HAP-1 (cell line): ENCODE results near the gene PCOLCE2.
A peak's percentile ranks its signal among the peaks of the same experiment; 100 is the strongest.

Source experiments
- DNase-seq, 2 experiments: peaks; one replicate each; pipeline ENCODE4 v3.0.0-alpha.2; 2016 to 2020; ENCODE audit warnings: low spot score in 2 of 2
- H3K27me3 ChIP-seq: fragments of 250-450 bp; sonication (Bioruptor Pico); 2 replicates; pipeline ENCODE4 v1.5.1; 2020; ENCODE audit warnings: low read depth, mild to moderate bottlenecking, moderate library complexity
- H3K36me3 ChIP-seq: fragments of 250-450 bp; sonication (Bioruptor Pico); replicated peaks from 2 replicates; pipeline ENCODE4 v1.5.1; 2020; ENCODE audit warnings: mild to moderate bottlenecking
- H3K4me1 ChIP-seq: fragments of 250-450 bp; sonication (Bioruptor Pico); 2 replicates; pipeline ENCODE4 v1.5.1; 2020; ENCODE audit warnings: mild to moderate bottlenecking
- H3K4me3 ChIP-seq: fragments of 250-450 bp; sonication (Bioruptor Pico); 2 replicates; pipeline ENCODE4 v1.5.1; 2020; ENCODE audit warnings: mild to moderate bottlenecking, moderate library complexity
- H3K9me3 ChIP-seq: fragments of 250-450 bp; sonication (Bioruptor Pico); 2 replicates; pipeline ENCODE4 v1.5.1; 2020; ENCODE audit warnings: mild to moderate bottlenecking, moderate library complexity
- in situ Hi-C: fragments of 300-500 bp; cut with MboI; formaldehyde crosslinking; loops from 3 replicates; pipeline ENCODE4 v1.14.3; 2020; ENCODE audit warnings: low sequenced_read_pairs, inconsistent platforms, mixed read lengths

PCOLCE2 gene

GRCh38 chr3:142846779-142847577 lies 41.9 kb downstream of the PCOLCE2 start:
- H3K4me1 ChIP-seq = no peaks in the 10 kb centered on the region; the same call in 1 of the 2 replicates
- no peaks in the 10 kb centered on the region for H3K36me3 ChIP-seq
- no peaks in the 10 kb centered on the region for H3K9me3 ChIP-seq
- H3K27me3 ChIP-seq = no peaks in the 10 kb centered on the region
- H3K4me3 ChIP-seq = no peak overlapping the region
- in situ Hi-C loops = no loop called here
- no peak for DNase-seq

GRCh38 chr3:142844339-142844977 lies 44.4 kb downstream of the PCOLCE2 start:
- DNase-seq = peak in 1 of 2 experiments; percentile 30
- in situ Hi-C loops = no loop called here
- Histone ChIP-seq H3K4me1 (no peaks in the 10 kb centered on the region; the same call in 1 of the 2 replicates), H3K36me3 (no peaks in the 10 kb centered on the region), H3K27me3 (no peaks in the 10 kb centered on the region), H3K4me3 (no peak overlapping the region), H3K9me3 (no peaks in the 10 kb centered on the region)

GRCh38 chr3:142839831-142840230 lies 49.1 kb downstream of the PCOLCE2 start:
- DNase-seq = no peak
- H3K4me3 ChIP-seq = no peak overlapping the region
- in situ Hi-C loops = no loop called here
- H3K36me3 ChIP-seq = no peaks in the 10 kb centered on the region; the same call in 1 of the 2 replicates
- H3K9me3 ChIP-seq = no peaks in the 10 kb centered on the region
- H3K4me1 ChIP-seq = no peaks in the 10 kb centered on the region
- H3K27me3 ChIP-seq = no peaks in the 10 kb centered on the region

GRCh38 chr3:142837526-142837925 lies 51.4 kb downstream of the PCOLCE2 start:
- no peaks in the 10 kb centered on the region for H3K9me3 ChIP-seq
- no peaks in the 10 kb centered on the region for H3K27me3 ChIP-seq
- H3K36me3 ChIP-seq = no peaks in the 10 kb centered on the region; the same call in 1 of the 2 replicates
- H3K4me3 ChIP-seq = no peak overlapping the region
- no peaks in the 10 kb centered on the region for H3K4me1 ChIP-seq
- in situ Hi-C loops = no loop called here
- DNase-seq = no peak

DNA sequence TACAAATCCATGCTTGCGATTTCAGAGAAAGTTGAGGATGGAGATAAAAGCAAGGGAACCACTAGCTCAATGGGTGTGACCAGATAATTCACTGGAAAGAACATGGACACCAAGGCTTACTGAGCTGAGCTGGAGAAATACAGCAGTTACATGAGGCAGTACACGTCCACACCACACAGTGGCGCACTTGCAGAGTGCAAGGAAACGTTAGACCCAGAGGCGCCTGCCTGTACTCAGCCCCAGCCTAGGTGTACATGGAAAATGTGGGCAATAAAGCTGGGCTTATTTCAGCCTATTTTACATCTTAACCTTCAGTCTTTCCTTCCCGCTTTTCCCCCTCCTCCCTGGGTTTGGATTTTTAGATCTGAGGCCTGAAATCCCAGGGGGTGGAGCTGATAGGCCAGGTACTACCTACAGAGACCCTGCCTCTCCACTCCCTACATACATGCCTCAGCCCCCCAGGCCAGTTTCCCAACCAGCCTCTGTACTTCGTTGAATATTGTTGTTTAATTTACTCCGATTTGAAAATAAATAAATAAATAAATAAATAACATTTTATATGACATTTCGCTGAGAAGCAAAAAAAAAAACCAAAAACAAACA lies 60.1 kb downstream of the PCOLCE2 start:
- no peak overlapping the region for H3K4me3 ChIP-seq
- no peaks in the 10 kb centered on the region for H3K27me3 ChIP-seq
- DNase-seq = peak; percentile 72 to 89
- H3K4me1 ChIP-seq = peaks cover 4% of the 10 kb centered on the region
- H3K9me3 ChIP-seq = no peaks in the 10 kb centered on the region
- no peaks in the 10 kb centered on the region for H3K36me3 ChIP-seq
- in situ Hi-C loops = loop anchor here (5.0 kb wide), 1 partner anchor 163 kb away; no protein-coding TSS in a partner anchor

DNA sequence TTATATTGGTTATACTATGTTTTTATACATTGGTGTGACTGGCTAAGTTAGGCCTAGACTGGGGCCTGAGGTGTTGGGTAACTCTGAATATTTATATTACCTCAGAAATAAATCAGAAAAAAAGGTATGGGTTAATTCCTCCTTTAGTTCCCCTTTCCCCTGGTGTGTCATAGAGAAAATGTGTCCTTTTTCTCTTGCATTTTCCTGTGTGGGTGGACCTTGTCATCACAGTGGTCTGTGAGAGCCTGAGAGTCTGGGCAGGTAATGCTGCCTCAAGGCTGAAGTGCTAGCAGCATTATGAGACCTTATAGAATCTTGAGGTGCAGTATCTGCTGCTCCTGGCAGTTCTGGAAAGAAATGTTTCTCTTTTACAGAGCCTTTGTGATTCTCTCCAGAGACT lies 69.7 kb downstream of the PCOLCE2 start:
- in situ Hi-C loops = no loop called here
- H3K4me3 ChIP-seq = no peak overlapping the region
- no peaks in the 10 kb centered on the region for H3K9me3 ChIP-seq
- peaks cover 10% of the 10 kb centered on the region for H3K4me1 ChIP-seq
- DNase-seq = no peak
- no peaks in the 10 kb centered on the region; the same call in 1 of the 2 replicates for H3K36me3 ChIP-seq
- no peaks in the 10 kb centered on the region for H3K27me3 ChIP-seq

DNA sequence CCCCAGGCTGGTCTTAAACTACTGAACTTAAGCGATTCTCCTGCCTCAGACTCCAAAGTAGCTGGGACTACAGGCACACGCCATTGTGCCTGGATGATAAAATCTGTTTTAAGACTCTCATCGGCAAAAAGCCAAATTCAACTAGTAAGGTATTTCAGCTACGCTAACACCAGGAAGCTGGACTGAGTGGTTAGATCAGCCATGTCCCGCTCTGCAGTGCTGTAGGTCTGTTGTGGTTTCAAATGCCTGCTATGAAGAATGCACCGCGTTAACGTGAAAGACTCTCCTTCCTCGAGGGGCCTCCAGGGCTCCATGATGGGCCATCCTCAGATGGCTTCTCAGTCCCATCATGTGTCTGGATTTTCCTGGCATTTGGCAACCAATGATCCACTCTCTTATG lies 70.2 kb downstream of the PCOLCE2 start:
- no peaks in the 10 kb centered on the region for H3K27me3 ChIP-seq
- H3K9me3 ChIP-seq = no peaks in the 10 kb centered on the region
- in situ Hi-C loops = no loop called here
- DNase-seq = no peak
- H3K36me3 ChIP-seq = no peaks in the 10 kb centered on the region; the same call in 1 of the 2 replicates
- H3K4me3 ChIP-seq = no peak overlapping the region
- peaks cover 5% of the 10 kb centered on the region for H3K4me1 ChIP-seq

- Histone ChIP-seq H3K36me3 (no peaks in the 10 kb centered on the region; the same call in 1 of the 2 replicates), H3K4me3 (no peak overlapping the region), H3K4me1 (no peaks in the 10 kb centered on the region), H3K9me3 (no peaks in the 10 kb centered on the region), H3K27me3 (no peaks in the 10 kb centered on the region)
- DNase-seq = no peak
- in situ Hi-C loops = no loop called here
These were observed 71.0 kb downstream of the PCOLCE2 start for GRCh38 chr3:142817897-142818296.

- Histone ChIP-seq H3K4me3 (no peak overlapping the region), H3K4me1 (no peaks in the 10 kb centered on the region), H3K27me3 (no peaks in the 10 kb centered on the region), H3K36me3 (no peaks in the 10 kb centered on the region; the same call in 1 of the 2 replicates), H3K9me3 (no peaks in the 10 kb centered on the region)
- in situ Hi-C loops = no loop called here
- DNase-seq = no peak
These were observed 71.5 kb downstream of the PCOLCE2 start for GRCh38 chr3:142817356-142817755.

DNA sequence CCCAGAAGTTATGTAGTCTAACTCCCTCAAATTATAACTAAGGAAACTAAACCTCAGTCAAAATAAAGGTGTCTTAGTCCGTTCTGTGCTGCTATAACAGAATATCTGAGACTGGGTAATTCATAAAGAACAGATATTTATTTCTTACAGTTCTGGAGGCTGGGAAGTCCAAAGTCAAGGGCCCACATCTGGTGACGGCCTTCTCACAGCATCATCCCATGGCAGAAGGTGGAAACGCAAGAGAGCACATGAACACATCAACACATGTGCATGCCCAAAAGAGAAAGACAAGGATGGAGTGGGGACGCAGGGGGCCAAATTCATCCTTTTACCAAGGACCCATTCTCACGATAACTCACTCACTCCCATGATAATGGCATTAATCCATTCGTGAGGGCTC lies 73.1 kb downstream of the PCOLCE2 start:
- in situ Hi-C loops = no loop called here
- Histone ChIP-seq H3K36me3 (no peaks in the 10 kb centered on the region; the same call in 1 of the 2 replicates), H3K4me1 (no peaks in the 10 kb centered on the region), H3K27me3 (no peaks in the 10 kb centered on the region), H3K4me3 (no peak overlapping the region), H3K9me3 (no peaks in the 10 kb centered on the region)
- DNase-seq = no peak

- no peak for DNase-seq
- in situ Hi-C loops = no loop called here
- Histone ChIP-seq H3K36me3 (no peaks in the 10 kb centered on the region), H3K9me3 (no peaks in the 10 kb centered on the region), H3K4me3 (no peak overlapping the region), H3K4me1 (no peaks in the 10 kb centered on the region), H3K27me3 (no peaks in the 10 kb centered on the region)
These were observed 79.6 kb downstream of the PCOLCE2 start for GRCh38 chr3:142809259-142809658.

- Histone ChIP-seq H3K4me3 (no peak overlapping the region), H3K4me1 (no peaks in the 10 kb centered on the region), H3K36me3 (no peaks in the 10 kb centered on the region), H3K9me3 (no peaks in the 10 kb centered on the region), H3K27me3 (no peaks in the 10 kb centered on the region)
- no peak for DNase-seq
- in situ Hi-C loops = no loop called here
These were observed 80.6 kb downstream of the PCOLCE2 start for GRCh38 chr3:142808103-142808917.

GRCh38 chr3:142802891-142803290 lies 86.0 kb downstream of the PCOLCE2 start:
- in situ Hi-C loops = no loop called here
- Histone ChIP-seq H3K9me3 (no peaks in the 10 kb centered on the region), H3K4me3 (no peak overlapping the region), H3K36me3 (no peaks in the 10 kb centered on the region), H3K27me3 (no peaks in the 10 kb centered on the region), H3K4me1 (peaks cover 5% of the 10 kb centered on the region)
- DNase-seq = no peak
